ENCODE data around the gene GPX4.

DNA sequence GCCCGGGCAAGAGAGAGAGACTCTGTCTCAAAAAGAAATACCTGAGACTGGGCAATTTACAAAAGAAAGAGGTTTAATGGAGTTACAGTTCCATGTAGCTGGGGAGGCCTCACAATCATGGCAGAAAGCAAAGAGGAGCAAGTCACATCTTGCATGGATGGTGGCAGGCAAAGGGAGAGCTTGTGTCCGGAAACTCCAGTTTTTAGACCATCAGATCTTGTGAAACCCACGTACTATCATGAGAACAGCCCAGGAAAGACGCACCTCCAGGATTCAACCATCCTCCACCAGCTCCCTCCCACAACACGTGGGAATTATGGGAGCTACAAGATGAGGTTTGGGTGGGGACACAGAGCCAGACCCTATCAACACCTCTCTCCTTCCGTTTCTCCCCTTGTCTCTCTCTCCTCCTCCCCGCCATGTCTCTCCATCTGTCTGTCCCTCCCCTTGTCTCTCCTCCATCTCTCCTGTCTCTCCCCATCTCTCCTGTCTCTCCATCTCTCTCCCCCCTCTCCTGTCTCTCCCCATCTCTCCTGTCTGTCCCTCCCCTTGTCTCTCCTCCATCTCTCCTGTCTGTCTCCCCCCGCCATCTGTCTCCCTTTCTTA lies 18.6 kb upstream of the GPX4 start:
- TF ChIP-seq YY1 (IDR thresholded peaks at IDR 0.05; ENCODE audit: low read depth) (no peak), FOXJ3 (CRISPR knock-in tag; IDR thresholded peaks at IDR 0.05) (no peak), TCF12 (IDR thresholded peaks at IDR 0.05) (no peak), RCOR1 (IDR thresholded peaks at IDR 0.05; ENCODE audit: low read length) (no peak), RAD21 (IDR thresholded peaks at IDR 0.05; ENCODE audit: low read length) (no peak), SMC3 (IDR thresholded peaks at IDR 0.05; ENCODE audit: low read depth, low read length) (no peak), EP300 (IDR thresholded peaks at IDR 0.05; ENCODE audit: borderline replicate concordance in 1 of 2, low read depth in 1 of 2, low read length in 1 of 2) (no peak)
- TF ChIP-seq, protein P1, sequence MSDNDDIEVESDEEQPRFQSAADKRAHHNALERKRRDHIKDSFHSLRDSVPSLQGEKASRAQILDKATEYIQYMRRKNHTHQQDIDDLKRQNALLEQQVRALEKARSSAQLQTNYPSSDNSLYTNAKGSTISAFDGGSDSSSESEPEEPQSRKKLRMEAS (IDR thresholded peaks at IDR 0.05; ENCODE audit: low read depth): no peak
- TF ChIP-seq, protein P2, sequence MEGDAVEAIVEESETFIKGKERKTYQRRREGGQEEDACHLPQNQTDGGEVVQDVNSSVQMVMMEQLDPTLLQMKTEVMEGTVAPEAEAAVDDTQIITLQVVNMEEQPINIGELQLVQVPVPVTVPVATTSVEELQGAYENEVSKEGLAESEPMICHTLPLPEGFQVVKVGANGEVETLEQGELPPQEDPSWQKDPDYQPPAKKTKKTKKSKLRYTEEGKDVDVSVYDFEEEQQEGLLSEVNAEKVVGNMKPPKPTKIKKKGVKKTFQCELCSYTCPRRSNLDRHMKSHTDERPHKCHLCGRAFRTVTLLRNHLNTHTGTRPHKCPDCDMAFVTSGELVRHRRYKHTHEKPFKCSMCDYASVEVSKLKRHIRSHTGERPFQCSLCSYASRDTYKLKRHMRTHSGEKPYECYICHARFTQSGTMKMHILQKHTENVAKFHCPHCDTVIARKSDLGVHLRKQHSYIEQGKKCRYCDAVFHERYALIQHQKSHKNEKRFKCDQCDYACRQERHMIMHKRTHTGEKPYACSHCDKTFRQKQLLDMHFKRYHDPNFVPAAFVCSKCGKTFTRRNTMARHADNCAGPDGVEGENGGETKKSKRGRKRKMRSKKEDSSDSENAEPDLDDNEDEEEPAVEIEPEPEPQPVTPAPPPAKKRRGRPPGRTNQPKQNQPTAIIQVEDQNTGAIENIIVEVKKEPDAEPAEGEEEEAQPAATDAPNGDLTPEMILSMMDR (IDR thresholded peaks at IDR 0.05): no peak
